ENCODE results near the gene MDP1. TPM values are rescaled to one million over a fixed set of nuclear protein-coding genes. Genes with fewer than 3 reads are reported as not detected.
A peak's percentile ranks its signal among the peaks of the same experiment; 100 is the strongest.

MDP1 gene
- total RNA-seq, 4 donors from 2014 or later = 5.6 to 137 (median 24.2) TPM

DNA sequence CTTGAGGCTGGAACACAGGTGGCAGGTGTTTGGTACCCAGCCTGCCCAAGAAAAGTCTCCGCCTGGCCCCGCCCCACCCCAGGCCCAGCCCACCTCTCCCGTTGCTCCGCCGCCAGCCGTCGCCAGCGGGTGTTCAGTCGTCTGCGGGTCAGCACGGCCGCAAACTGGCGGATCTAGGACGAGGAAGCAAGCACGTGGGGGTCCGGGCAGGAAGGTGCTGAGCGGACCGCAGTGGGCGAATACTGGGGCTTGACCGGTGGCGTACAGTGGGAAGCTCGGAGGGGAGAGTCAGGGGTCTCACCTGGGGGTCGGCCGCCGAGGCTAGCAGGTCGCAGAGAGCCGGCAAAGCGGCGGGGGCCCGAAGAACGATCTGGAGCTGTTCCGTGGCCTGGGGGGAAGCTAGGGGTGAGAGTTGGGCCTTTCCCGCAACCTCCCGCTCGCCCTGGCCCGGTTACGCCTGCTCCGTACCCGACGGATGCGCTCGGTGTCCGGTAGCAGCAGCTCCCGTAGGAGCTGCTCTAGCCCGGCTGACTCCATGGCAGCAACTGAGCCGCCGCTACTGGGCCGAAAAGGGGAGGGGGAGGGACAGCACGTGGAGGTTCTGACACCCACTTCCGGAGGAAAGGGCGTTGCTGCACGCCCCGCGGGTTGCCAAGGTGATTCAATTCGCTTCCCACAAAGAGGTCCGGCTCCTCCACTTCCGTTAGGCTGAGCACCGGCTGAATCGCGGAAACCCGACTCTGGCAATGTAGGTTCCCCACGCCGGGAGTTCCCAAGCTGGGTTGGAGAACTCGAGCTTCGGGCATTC lies 27.4 kb downstream of the MDP1 start, which contains the start of gene IPO4:
Gene IPO4, minus strand, starts transcription at position 566 of the 808 bp plus-strand sequence. Its CDS starts 29 bp downstream, at position 537.
- Histone ChIP-seq H3K9me3 (no peaks in the 10 kb centered on the region), H3K4me3 (peak within 1 kb of the TSS; percentile 51 to 63), H3K4me1 (no peaks in the 10 kb centered on the region), H3K27me3 (no peaks in the 10 kb centered on the region), H3K27ac (peak within 1 kb of the TSS; percentile 53 to 54), H3K36me3 (no peaks in the 10 kb centered on the region)
- peak; percentile 94 to 96 for DNase-seq
- intact Hi-C loops (cut with DNase I; ENCODE audit: low total_unique reads) = no loop called here
- TF ChIP-seq POLR2A (IDR thresholded peaks at IDR 0.05) = peak; percentile 47 to 55
- TF ChIP-seq, protein P1, sequence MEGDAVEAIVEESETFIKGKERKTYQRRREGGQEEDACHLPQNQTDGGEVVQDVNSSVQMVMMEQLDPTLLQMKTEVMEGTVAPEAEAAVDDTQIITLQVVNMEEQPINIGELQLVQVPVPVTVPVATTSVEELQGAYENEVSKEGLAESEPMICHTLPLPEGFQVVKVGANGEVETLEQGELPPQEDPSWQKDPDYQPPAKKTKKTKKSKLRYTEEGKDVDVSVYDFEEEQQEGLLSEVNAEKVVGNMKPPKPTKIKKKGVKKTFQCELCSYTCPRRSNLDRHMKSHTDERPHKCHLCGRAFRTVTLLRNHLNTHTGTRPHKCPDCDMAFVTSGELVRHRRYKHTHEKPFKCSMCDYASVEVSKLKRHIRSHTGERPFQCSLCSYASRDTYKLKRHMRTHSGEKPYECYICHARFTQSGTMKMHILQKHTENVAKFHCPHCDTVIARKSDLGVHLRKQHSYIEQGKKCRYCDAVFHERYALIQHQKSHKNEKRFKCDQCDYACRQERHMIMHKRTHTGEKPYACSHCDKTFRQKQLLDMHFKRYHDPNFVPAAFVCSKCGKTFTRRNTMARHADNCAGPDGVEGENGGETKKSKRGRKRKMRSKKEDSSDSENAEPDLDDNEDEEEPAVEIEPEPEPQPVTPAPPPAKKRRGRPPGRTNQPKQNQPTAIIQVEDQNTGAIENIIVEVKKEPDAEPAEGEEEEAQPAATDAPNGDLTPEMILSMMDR (IDR thresholded peaks at IDR 0.05) = peak in 1 of 4 experiments; percentile 57

DNA sequence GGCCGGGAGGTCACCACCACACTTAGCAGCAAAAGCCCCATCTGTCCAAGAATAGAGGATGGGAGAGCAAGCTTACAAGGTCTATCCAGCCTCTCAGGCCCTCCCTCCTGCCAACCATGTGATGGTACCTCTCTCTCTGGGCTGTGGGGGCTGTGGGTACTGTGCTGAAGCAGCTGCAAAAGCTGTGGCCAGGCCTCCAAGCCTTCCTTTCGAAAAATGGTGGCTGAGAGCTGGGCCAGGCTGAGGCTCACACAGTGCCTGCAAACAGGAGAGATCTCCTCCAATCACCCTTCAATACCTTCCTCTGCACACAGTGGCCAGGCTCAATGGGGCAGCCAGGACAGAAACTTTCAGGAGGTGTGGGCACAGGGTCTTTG lies 28.3 kb downstream of the MDP1 start:
- intact Hi-C loops (cut with DNase I; ENCODE audit: low total_unique reads) = no loop called here
- Histone ChIP-seq H3K4me1 (no peaks in the 10 kb centered on the region), H3K27ac (no peak overlapping the region), H3K27me3 (no peaks in the 10 kb centered on the region), H3K4me3 (peak overlapping the region in 1 of 2 donors; percentile 51), H3K36me3 (no peaks in the 10 kb centered on the region), H3K9me3 (no peaks in the 10 kb centered on the region)
- no peak for DNase-seq
- TF ChIP-seq POLR2A (IDR thresholded peaks at IDR 0.05) = no peak
- TF ChIP-seq, protein P1 (IDR thresholded peaks at IDR 0.05) = no peak

- no peaks in the 10 kb centered on the region for H3K27me3 ChIP-seq
- H3K36me3 ChIP-seq = no peaks in the 10 kb centered on the region
- no peaks in the 10 kb centered on the region for H3K9me3 ChIP-seq
- DNase-seq = no peak
- H3K27ac ChIP-seq = no peak overlapping the region
- H3K4me1 ChIP-seq = no peaks in the 10 kb centered on the region
- TF ChIP-seq POLR2A (IDR thresholded peaks at IDR 0.05) = no peak
- TF ChIP-seq, protein P1 (IDR thresholded peaks at IDR 0.05) = no peak
- no peak overlapping the region for H3K4me3 ChIP-seq
- intact Hi-C loops (cut with DNase I; ENCODE audit: low total_unique reads) = no loop called here
Observed at GRCh38 chr14:24186831-24187538, 28.9 kb downstream of the MDP1 start.

DNA sequence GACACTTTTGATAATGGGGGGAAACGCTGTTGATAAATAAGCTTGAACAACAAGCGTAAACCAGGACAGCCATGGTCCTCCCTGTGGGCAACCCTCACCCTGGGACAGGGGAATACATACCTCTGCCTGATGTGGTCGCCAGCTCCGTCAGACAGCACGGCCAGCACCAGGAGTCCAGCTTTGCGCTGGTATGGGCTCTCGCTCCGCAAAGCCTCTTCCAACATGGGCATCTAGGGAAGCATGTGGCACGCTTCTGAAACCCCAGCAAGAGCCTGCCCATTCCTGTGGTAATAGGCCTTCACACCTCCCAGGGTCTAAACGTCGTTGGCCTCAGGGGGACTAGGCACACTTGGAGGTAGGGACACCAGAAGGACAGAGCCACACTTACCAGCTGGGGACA lies 30.1 kb downstream of the MDP1 start:
- H3K4me1 ChIP-seq = no peaks in the 10 kb centered on the region
- TF ChIP-seq, protein P1 (IDR thresholded peaks at IDR 0.05) = no peak
- TF ChIP-seq POLR2A (IDR thresholded peaks at IDR 0.05) = no peak
- H3K27ac ChIP-seq = no peak overlapping the region
- intact Hi-C loops (cut with DNase I; ENCODE audit: low total_unique reads) = no loop called here
- no peaks in the 10 kb centered on the region for H3K9me3 ChIP-seq
- no peaks in the 10 kb centered on the region for H3K36me3 ChIP-seq
- DNase-seq = no peak
- no peak overlapping the region for H3K4me3 ChIP-seq
- H3K27me3 ChIP-seq = no peaks in the 10 kb centered on the region

- intact Hi-C loops (cut with DNase I; ENCODE audit: low total_unique reads) = no loop called here
- Histone ChIP-seq H3K4me3 (no peak overlapping the region), H3K27me3 (no peaks in the 10 kb centered on the region), H3K36me3 (no peaks in the 10 kb centered on the region), H3K4me1 (no peaks in the 10 kb centered on the region), H3K9me3 (no peaks in the 10 kb centered on the region), H3K27ac (no peak overlapping the region)
- TF ChIP-seq, protein P1 (IDR thresholded peaks at IDR 0.05) = no peak
- TF ChIP-seq POLR2A (IDR thresholded peaks at IDR 0.05) = no peak
- no peak for DNase-seq
Observed at GRCh38 chr14:24185026-24185425, 30.8 kb downstream of the MDP1 start.

Measured in uterus (tissue), 4 donors.